GM23338 (cell line): ENCODE results near the gene ATP13A1. TPM values are rescaled to one million over a fixed set of nuclear protein-coding genes. Genes with fewer than 3 reads are reported as not detected.

Experiments used
- ATAC-seq: fragments of 200-7000 bp; cut with Tn5 transposase; 3 replicates; pipeline ENCODE4 v1.9.1; 2020
- DNase-seq: peaks from one replicate; pipeline ENCODE4 v3.0.0-alpha.2; 2015; ENCODE audit warnings: low spot score
- H2AFZ ChIP-seq: fragments of 200-600 bp; sonication (generic); 2 replicates; pipeline ENCODE4 v1.8.0; 2016; ENCODE audit warnings: antibody characterized with exemption, mild to moderate bottlenecking, moderate library complexity
- H3F3A ChIP-seq: fragments of 200-600 bp; sonication (generic); replicated peaks from 2 replicates; pipeline ENCODE4 v1.8.0; 2017; ENCODE audit warnings: antibody characterized with exemption, mixed run types, low read depth
- H3K27ac ChIP-seq: fragments of 200-600 bp; sonication (generic); 2 replicates; pipeline ENCODE4 v1.6.1; 2016; ENCODE audit warnings: low read depth
- H3K27me3 ChIP-seq: fragments of 200-600 bp; sonication (generic); 2 replicates; pipeline ENCODE4 v1.8.0; 2016; ENCODE audit warnings: mild to moderate bottlenecking, mixed run types, moderate library complexity; ENCODE audit not compliant: insufficient read depth
- H3K36me3 ChIP-seq: fragments of 200-600 bp; sonication (generic); 2 replicates; pipeline ENCODE4 v1.8.0; 2016; ENCODE audit warnings: mild to moderate bottlenecking; ENCODE audit not compliant: insufficient read depth
- H3K4me1 ChIP-seq: fragments of 200-600 bp; sonication (generic); 2 replicates; pipeline ENCODE4 v1.8.0; 2016; ENCODE audit warnings: mild to moderate bottlenecking, moderate library complexity; ENCODE audit not compliant: insufficient read depth
- H3K4me2 ChIP-seq: fragments of 200-600 bp; sonication (generic); 2 replicates; pipeline ENCODE4 v1.7.1; 2017; ENCODE audit warnings: mixed run types
- H3K4me3 ChIP-seq: fragments of 200-600 bp; sonication (generic); 2 replicates; pipeline ENCODE4 v1.6.1; 2016; ENCODE audit warnings: mixed run types
- H3K79me2 ChIP-seq: fragments of 200-600 bp; sonication (generic); replicated peaks from 2 replicates; pipeline ENCODE4 v1.8.0; 2017; ENCODE audit warnings: mild to moderate bottlenecking; ENCODE audit not compliant: insufficient read depth
- H3K9me2 ChIP-seq: fragments of 200-600 bp; sonication (generic); 2 replicates; pipeline ENCODE4 v1.8.0; 2017; ENCODE audit not compliant: insufficient read depth
- H4K20me1 ChIP-seq: fragments of 200-600 bp; sonication (generic); replicated peaks from 2 replicates; pipeline ENCODE4 v1.8.0; 2017; ENCODE audit warnings: mild to moderate bottlenecking; ENCODE audit not compliant: insufficient read depth
- H3K27ac Mint-ChIP-seq: 2 replicates; pipeline ENCODE4 v1.8.0; 2020; ENCODE audit warnings: inconsistent platforms, mild to moderate bottlenecking, moderate library complexity, mixed read lengths
- H3K27me3 Mint-ChIP-seq: 3 replicates; pipeline ENCODE4 v1.8.0; 2022; ENCODE audit warnings: low read depth, mild to moderate bottlenecking, moderate library complexity, mixed read lengths, inconsistent platforms; ENCODE audit not compliant: insufficient read depth, poor library complexity
- H3K36me3 Mint-ChIP-seq: 3 replicates; pipeline ENCODE4 v1.8.0; 2021; ENCODE audit warnings: low read depth, mild to moderate bottlenecking, inconsistent platforms, moderate library complexity, mixed read lengths
- H3K4me1 Mint-ChIP-seq: 3 replicates; pipeline ENCODE4 v1.8.0; 2020; ENCODE audit warnings: mild to moderate bottlenecking, inconsistent platforms, mixed read lengths
- H3K4me3 Mint-ChIP-seq: 3 replicates; pipeline ENCODE4 v1.8.0; 2021; ENCODE audit warnings: moderate library complexity, mild to moderate bottlenecking, inconsistent platforms, mixed read lengths
- H3K9me3 Mint-ChIP-seq: 3 replicates; pipeline ENCODE4 v1.8.0; 2020; ENCODE audit warnings: moderate library complexity, mild to moderate bottlenecking, inconsistent platforms, mixed read lengths
- CREB1 ChIP-seq: fragments of 250-450 bp; sonication (Bioruptor Pico); IDR thresholded peaks from 2 replicates; pipeline ENCODE4 v1.5.0; 2020; ENCODE audit warnings: low read depth, mild to moderate bottlenecking, moderate library complexity
- CTCF ChIP-seq, 2 experiments: fragments of 200-600 bp in 1 of 2; sonication (generic) in 1 of 2; conservative IDR thresholded peaks; 2 replicates each; pipeline versions ENCODE4 v1.5.1 to v1.6.1; 2016 to 2017; ENCODE audit warnings: antibody characterized with exemption in 2 of 2, low read depth in 2 of 2, mild to moderate bottlenecking in 2 of 2, moderate library complexity in 1 of 2
- ETS1 ChIP-seq: IDR thresholded peaks from 2 replicates; pipeline ENCODE4 v1.6.1; 2016; ENCODE audit warnings: antibody characterized with exemption
- EZH2 ChIP-seq: fragments of 200-600 bp; sonication (generic); IDR thresholded peaks from one replicate; pipeline ENCODE4 v1.8.0; 2017; ENCODE audit warnings: antibody characterized with exemption, mild to moderate bottlenecking, low read depth; ENCODE audit not compliant: unreplicated experiment
- EZH2phosphoT487 ChIP-seq: fragments of 200-600 bp; sonication (generic); IDR thresholded peaks from one replicate; pipeline ENCODE4 v1.8.1; 2018; ENCODE audit warnings: antibody characterized with exemption; ENCODE audit not compliant: unreplicated experiment
- JUNB ChIP-seq: IDR thresholded peaks from one replicate; pipeline ENCODE4 v1.6.1; 2016; ENCODE audit warnings: antibody characterized with exemption; ENCODE audit not compliant: unreplicated experiment
- NANOG ChIP-seq: IDR thresholded peaks from 2 replicates; pipeline ENCODE4 v1.6.1; 2016; ENCODE audit warnings: antibody characterized with exemption, borderline replicate concordance
- POLR2AphosphoS5 ChIP-seq: IDR thresholded peaks from 2 replicates; pipeline ENCODE4 v1.6.1; 2016; ENCODE audit warnings: antibody characterized with exemption, low read depth
- REST ChIP-seq: IDR thresholded peaks from one replicate; pipeline ENCODE4 v1.6.1; 2018; ENCODE audit warnings: antibody characterized with exemption; ENCODE audit not compliant: unreplicated experiment
- ZNF114 ChIP-seq: fragments of 250-450 bp; sonication (Bioruptor Pico); IDR thresholded peaks from 2 replicates; pipeline ENCODE4 v1.5.0; 2020; ENCODE audit warnings: mild to moderate bottlenecking, moderate library complexity
- polyA plus RNA-seq: library from polyadenylated mRNA; unstranded; fragments of >200 nt; fragmentation: Nextera tagmentation; extraction: Ambion mirVana; gene quantifications from 2 replicates; pipeline ENCODE4 v1.2.1, GENCODE V29; 2016
- total RNA-seq: library from RNA; depleted of rRNA; stranded (reverse); fragments of >200 nt; shearing (Covaris generic); gene quantifications from 2 replicates; pipeline ENCODE4 v1.2.3, GENCODE V29; 2014

ATP13A1 gene
- total and polyA plus RNA-seq, 2 experiments from 2014 or later = 38.1 to 307 TPM

- TF ChIP-seq REST (no peak), NANOG (no peak), CREB1 (no peak), ZNF114 (CRISPR knock-in tag) (no peak), CTCF (conservative IDR thresholded peaks at IDR 0.05; ENCODE audit: low read depth in 2 of 2) (no peak), EZH2phosphoT487 (no peak), EZH2 (no peak), POLR2AphosphoS5 (no peak), ETS1 (no peak)
Measured at GRCh38 chr19:19633711-19634515, 29.6 kb downstream of the ATP13A1 start (continued).

GRCh38 chr19:19632661-19633060, 30.8 kb downstream of the ATP13A1 start:
- Histone ChIP-seq H3K9me2 (no peaks in the 10 kb centered on the region), H2AFZ (no peak overlapping the region), H4K20me1 (no peaks in the 10 kb centered on the region), H3K4me2 (no peak overlapping the region), H3F3A (0 out of 2 replicates have a peak, but pooled peaks cover 4% of the 10 kb centered on the region), H3K4me1 (no peaks in the 10 kb centered on the region), H3K27me3 (no peaks in the 10 kb centered on the region), H3K4me3 (no peak overlapping the region), H3K36me3 (no peaks in the 10 kb centered on the region; the same call in 1 of the 2 replicates), H3K27ac (no peak overlapping the region), H3K79me2 (peaks cover under 1% of the 10 kb centered on the region; the same call in 1 of the 2 replicates)
- Mint-ChIP-seq H3K27ac (no peak overlapping the region), H3K27me3 (peaks cover 10% of the 10 kb centered on the region), H3K36me3 (peaks cover 21% of the 10 kb centered on the region), H3K4me3 (no peak overlapping the region), H3K4me1 (peaks cover 2% of the 10 kb centered on the region; the same call in 2 of the 3 replicates), H3K9me3 (no peaks in the 10 kb centered on the region)
- DNase-seq = no peak
- ATAC-seq = no peak
- no peak for TF ChIP-seq EZH2
- no peak for TF ChIP-seq CTCF (conservative IDR thresholded peaks at IDR 0.05; ENCODE audit: low read depth in 2 of 2)
- TF ChIP-seq ZNF114 (CRISPR knock-in tag) = no peak
- no peak for TF ChIP-seq POLR2AphosphoS5
- no peak for TF ChIP-seq REST
- no peak for TF ChIP-seq JUNB
